WTC11 (cell line): ENCODE measurements around the gene MT2A.

ENCODE experiments used
- CTCF ChIP-seq: fragments of 200-600 bp; IDR thresholded peaks from 2 replicates; pipeline ENCODE4 v1.8.0; 2022; ENCODE audit warnings: antibody characterized with exemption
- FOXK1 ChIP-seq: sonication (generic); formaldehyde crosslinking; IDR thresholded peaks from 2 replicates; pipeline ENCODE4 v1.8.0; 2022; ENCODE audit warnings: mild to moderate bottlenecking, moderate library complexity, missing genetic modification reagents
- GRHL2 ChIP-seq: fragments of 250-450 bp; sonication (Bioruptor Pico); IDR thresholded peaks from 2 replicates; pipeline ENCODE4 v1.8.0; 2022; ENCODE audit warnings: mild to moderate bottlenecking, moderate library complexity; ENCODE audit not compliant: insufficient replicate concordance, severe bottlenecking
- TEAD4 ChIP-seq: sonication (generic); formaldehyde crosslinking; IDR thresholded peaks from 2 replicates; pipeline ENCODE4 v1.8.0; 2022; ENCODE audit warnings: mild to moderate bottlenecking, missing genetic modification reagents
- TF ChIP-seq, protein P1 (sequence below): sonication (generic); formaldehyde crosslinking; IDR thresholded peaks from 2 replicates; pipeline ENCODE4 v1.8.0; 2022; ENCODE audit warnings: mild to moderate bottlenecking, missing genetic modification reagents

GRCh38 chr16:56625140-56625942 is 17.0 kb downstream of the MT2A start, which contains the start of gene MT1E:
- TF ChIP-seq GRHL2 = no peak
- no peak for TF ChIP-seq TEAD4 (CRISPR knock-in tag)
- TF ChIP-seq CTCF = no peak
- TF ChIP-seq FOXK1 (CRISPR knock-in tag) = no peak
- TF ChIP-seq, protein P1, sequence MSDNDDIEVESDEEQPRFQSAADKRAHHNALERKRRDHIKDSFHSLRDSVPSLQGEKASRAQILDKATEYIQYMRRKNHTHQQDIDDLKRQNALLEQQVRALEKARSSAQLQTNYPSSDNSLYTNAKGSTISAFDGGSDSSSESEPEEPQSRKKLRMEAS (CRISPR knock-in tag) = peak; percentile 57
